OCI-LY7 (cell line): Measurements from ENCODE around the gene MGAT4C. TPM values are rescaled to one million over a fixed set of nuclear protein-coding genes. Genes with fewer than 3 reads are reported as not detected.

ENCODE experiments used
- BruUV-seq: library from RNA; stranded (reverse); fragments of 400-500 nt; replicated peaks from 2 replicates; lab custom pipeline; 2021; lab: Mats Ljungman, UMichigan
- CTCF ChIA-PET: fragments of 300-600 bp; sonication (Branson Sonifier 250); formaldehyde crosslinking; loops from one replicate; lab custom pipeline; 2022; ENCODE audit warnings: antibody characterized with exemption; ENCODE audit not compliant: unreplicated experiment; lab: Charles Lee
- POLR2A ChIA-PET: fragments of 300-600 bp; sonication (Branson Sonifier 250); formaldehyde crosslinking; loops from one replicate; lab custom pipeline; 2022; ENCODE audit warnings: antibody characterized with exemption; lab: Charles Lee
- DNase-seq: peaks from one replicate; pipeline ENCODE4 v3.0.0-alpha.2; 2015; ENCODE audit warnings: low spot score
- H2AFZ ChIP-seq: fragments of 200-600 bp; sonication (generic), shearing (Covaris generic); 2 replicates; pipeline ENCODE4 v1.6.1; 2014; ENCODE audit warnings: mild to moderate bottlenecking, antibody characterized with exemption, low read length, moderate library complexity
- H3K27ac ChIP-seq: fragments of 200-600 bp; sonication (generic); 2 replicates; pipeline ENCODE4 v1.5.1; 2014; ENCODE audit warnings: mixed run types, low read depth, mild to moderate bottlenecking, moderate library complexity, low read length, inconsistent platforms; ENCODE audit not compliant: poor library complexity, severe bottlenecking
- H3K36me3 ChIP-seq: fragments of 200-600 bp; sonication (generic); 2 replicates; pipeline ENCODE4 v1.6.1; 2014; ENCODE audit warnings: mild to moderate bottlenecking, antibody characterized with exemption, low read length, moderate library complexity, mixed read lengths; ENCODE audit not compliant: insufficient read depth
- H3K4me1 ChIP-seq: fragments of 200-600 bp; sonication (generic); 2 replicates; pipeline ENCODE4 v1.5.1; 2014; ENCODE audit warnings: mild to moderate bottlenecking, low read length; ENCODE audit not compliant: insufficient read depth, poor library complexity, severe bottlenecking
- H3K4me2 ChIP-seq: fragments of 200-600 bp; sonication (generic); 2 replicates; pipeline ENCODE4 v1.6.1; 2014; ENCODE audit warnings: mild to moderate bottlenecking, low read length
- H3K4me3 ChIP-seq: fragments of 200-600 bp; sonication (generic); 2 replicates; pipeline ENCODE4 v1.5.1; 2014; ENCODE audit warnings: mild to moderate bottlenecking, low read depth, low read length; ENCODE audit not compliant: poor library complexity, severe bottlenecking
- H3K79me2 ChIP-seq: fragments of 200-600 bp; sonication (generic); 2 replicates; pipeline ENCODE4 v1.6.1; 2016; ENCODE audit warnings: low read depth, mild to moderate bottlenecking, low read length, moderate library complexity, mixed read lengths; ENCODE audit not compliant: insufficient read depth
- H3K9me2 ChIP-seq: fragments of 200-600 bp; sonication (generic); 2 replicates; pipeline ENCODE4 v1.6.1; 2016; ENCODE audit warnings: mild to moderate bottlenecking, low read length, mixed read lengths; ENCODE audit not compliant: insufficient read depth
- H3K9me3 ChIP-seq: fragments of 200-600 bp; sonication (generic); 2 replicates; pipeline ENCODE4 v1.6.1; 2014; ENCODE audit warnings: mild to moderate bottlenecking, mixed run types, low read length, mixed read lengths
- H4K20me1 ChIP-seq: fragments of 200-600 bp; sonication (generic); 2 replicates; pipeline ENCODE4 v1.6.1; 2014; ENCODE audit warnings: mild to moderate bottlenecking, antibody characterized with exemption, low read length, moderate library complexity, mixed read lengths; ENCODE audit not compliant: insufficient read depth
- CTCF ChIP-seq: fragments of 200-600 bp; sonication (generic); conservative IDR thresholded peaks from 2 replicates; pipeline ENCODE4 v1.5.1; 2014; ENCODE audit warnings: mild to moderate bottlenecking, antibody characterized with exemption, low read length, moderate library complexity, mixed read lengths
- EZH2phosphoT487 ChIP-seq: fragments of 200-600 bp; sonication (generic); IDR thresholded peaks from 2 replicates; pipeline ENCODE4 v1.6.1; 2018; ENCODE audit warnings: low read depth, borderline replicate concordance, mild to moderate bottlenecking, mixed run types, antibody characterized with exemption, low read length, moderate library complexity, mixed read lengths
- intact Hi-C: fragments of 100-400 bp; cut with micrococcal nuclease; formaldehyde crosslinking; loops from one replicate; pipeline ENCODE4 v1.10.0; 2022; ENCODE audit not compliant: unreplicated experiment
- total RNA-seq, 2 experiments: library from RNA; depleted of rRNA in 1 of 2; stranded (reverse); fragments of >200 nt in 1 of 2; shearing (Covaris generic) in 1 of 2; gene quantifications; 2 replicates each; pipeline ENCODE4 v1.2.3, GENCODE V29; 2014 to 2022

The MGAT4C gene
- total RNA-seq, 2 experiments from 2014 or later = not detected

- H3K36me3 ChIP-seq = no peaks in the 10 kb centered on the region
- H3K79me2 ChIP-seq = no peaks in the 10 kb centered on the region
- POLR2A ChIA-PET = no interaction called here
- H3K9me2 ChIP-seq = no peaks in the 10 kb centered on the region
- CTCF ChIA-PET = no interaction called here
- TF ChIP-seq EZH2phosphoT487 (no peak), CTCF (no peak)
- no peak overlapping the region for H2AFZ ChIP-seq
- no peaks in the 10 kb centered on the region for H3K4me1 ChIP-seq
- intact Hi-C loops = no loop called here
- no peak overlapping the region for H3K4me3 ChIP-seq
- H4K20me1 ChIP-seq = no peaks in the 10 kb centered on the region
- H3K4me2 ChIP-seq = no peak overlapping the region
- no peak for DNase-seq
- no peak overlapping the region for H3K27ac ChIP-seq
- no TSS peak for BruUV-seq
- H3K9me3 ChIP-seq = no peaks in the 10 kb centered on the region
These were observed 214.1 kb downstream of the MGAT4C start for GRCh38 chr12:86042062-86042461.

DNA sequence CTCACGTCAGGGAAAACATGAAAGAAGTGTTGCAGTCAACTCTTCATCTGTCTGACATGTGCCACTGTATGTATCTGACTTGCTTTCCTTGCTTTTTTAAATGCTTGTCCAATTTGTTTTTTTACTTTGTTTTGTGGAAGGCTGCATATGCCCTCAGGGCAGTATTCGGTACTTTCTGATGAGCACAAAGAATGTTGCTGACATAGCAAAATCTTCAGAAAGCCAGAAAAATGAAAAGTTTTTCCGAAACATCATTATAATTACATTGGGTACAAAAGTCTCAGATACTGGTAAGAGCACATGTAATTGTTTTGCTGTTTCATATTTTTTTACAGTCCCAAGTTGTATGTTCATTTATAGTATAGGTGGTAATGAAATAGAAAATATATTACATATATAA, 237.8 kb downstream of the MGAT4C start:
- intact Hi-C loops = no loop called here
- no TSS peak for BruUV-seq
- Histone ChIP-seq H3K36me3 (no peaks in the 10 kb centered on the region), H3K27ac (no peak overlapping the region), H3K4me1 (no peaks in the 10 kb centered on the region), H3K79me2 (no peaks in the 10 kb centered on the region), H3K9me2 (no peaks in the 10 kb centered on the region), H2AFZ (no peak overlapping the region), H3K4me3 (no peak overlapping the region), H3K9me3 (no peaks in the 10 kb centered on the region), H3K4me2 (no peak overlapping the region), H4K20me1 (no peaks in the 10 kb centered on the region)
- ChIA-PET CTCF (no interaction called here), POLR2A (no interaction called here)
- TF ChIP-seq EZH2phosphoT487 = no peak
- TF ChIP-seq CTCF = no peak
- DNase-seq = no peak

DNA sequence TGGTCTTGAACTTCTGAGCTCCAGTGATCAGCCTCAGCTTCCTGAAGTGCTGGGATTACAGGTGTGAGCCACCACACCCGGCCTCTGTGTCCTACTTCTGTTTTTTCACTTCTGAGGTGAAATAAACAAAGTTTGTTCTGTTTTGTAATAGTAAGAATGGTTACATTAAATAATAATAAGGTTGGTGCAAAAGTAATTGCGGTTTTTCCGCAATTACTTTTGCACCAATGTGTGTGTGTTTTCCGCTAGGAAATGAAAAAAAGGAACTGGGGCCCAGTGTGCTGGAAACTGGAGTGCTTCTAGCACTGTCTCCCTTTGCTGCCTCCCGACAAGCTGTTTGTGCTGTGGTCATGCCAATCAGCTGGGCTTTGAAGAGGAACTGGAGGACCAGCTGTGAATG, 241.2 kb downstream of the MGAT4C start:
- Histone ChIP-seq H3K27ac (no peak overlapping the region), H3K36me3 (no peaks in the 10 kb centered on the region), H2AFZ (no peak overlapping the region), H3K4me3 (no peak overlapping the region), H4K20me1 (no peaks in the 10 kb centered on the region), H3K79me2 (no peaks in the 10 kb centered on the region), H3K4me1 (no peaks in the 10 kb centered on the region), H3K9me2 (no peaks in the 10 kb centered on the region), H3K4me2 (no peak overlapping the region), H3K9me3 (no peaks in the 10 kb centered on the region)
- POLR2A ChIA-PET = interaction anchor here (0.7 kb wide), 1 partner anchor 618 kb away, joined by 4 read pairs; no protein-coding TSS in a partner anchor
- CTCF ChIA-PET = no interaction called here
- intact Hi-C loops = no loop called here
- BruUV-seq = no TSS peak
- DNase-seq = no peak
- TF ChIP-seq CTCF = no peak
- TF ChIP-seq EZH2phosphoT487 = no peak
